H1 (cell line): ENCODE results near the gene PFDN5. TPM values are rescaled to one million over a fixed set of nuclear protein-coding genes. Genes with fewer than 3 reads are reported as not detected.

Experiments
- CTCF ChIA-PET: fragments of 300-600 bp; sonication (Branson Sonifier 250); formaldehyde crosslinking; loops from one replicate; lab custom pipeline; 2021; ENCODE audit not compliant: partially characterized antibody; lab: Charles Lee
- POLR2A ChIA-PET: fragments of 300-600 bp; sonication (Branson Sonifier 250); formaldehyde crosslinking; loops from one replicate; lab custom pipeline; 2021; ENCODE audit warnings: inconsistent platforms; ENCODE audit not compliant: partially characterized antibody; lab: Charles Lee
- DNase-seq, 2 experiments: peaks; one replicate each; pipeline versions ENCODE4 v3.0.0 to v3.0.0-alpha.2; 2010 to 2022; ENCODE audit warnings: low spot score in 2 of 2, low read depth in 1 of 2, mixed read lengths in 1 of 2
- FAIRE-seq: peaks from 2 replicates; lab custom pipeline; 2011; peaks lifted over from hg19 to GRCh38; lab: Jason Lieb, UNC
- H2AFZ ChIP-seq: 2 replicates; pipeline ENCODE4 v1.8.1; 2012; ENCODE audit warnings: low read length, inconsistent platforms
- H2AK5ac ChIP-seq: 2 replicates; pipeline ENCODE4 v1.6.1; 2013; ENCODE audit warnings: low read depth, low read length
- H2BK120ac ChIP-seq: replicated peaks from 2 replicates; pipeline ENCODE3; 2013; ENCODE audit warnings: low read depth, low read length, inconsistent platforms
- H2BK12ac ChIP-seq: 2 replicates; pipeline ENCODE4 v1.6.1; 2013; ENCODE audit warnings: low read depth, low read length
- H2BK15ac ChIP-seq: 2 replicates; pipeline ENCODE4 v1.6.1; 2013; ENCODE audit warnings: low read length
- H2BK20ac ChIP-seq: 2 replicates; pipeline ENCODE4 v1.6.1; 2013; ENCODE audit warnings: low read length
- H2BK5ac ChIP-seq: 2 replicates; pipeline ENCODE4 v1.6.1; 2013; ENCODE audit warnings: low read depth, low read length
- H3K14ac ChIP-seq: 2 replicates; pipeline ENCODE4 v1.6.1; 2013; ENCODE audit warnings: inconsistent platforms; ENCODE audit not compliant: insufficient read length
- H3K18ac ChIP-seq: 2 replicates; pipeline ENCODE4 v1.6.1; 2013; ENCODE audit warnings: low read length; ENCODE audit errors: extremely low read depth
- H3K23ac ChIP-seq: 2 replicates; pipeline ENCODE4 v1.6.1; 2013; ENCODE audit warnings: inconsistent platforms; ENCODE audit not compliant: insufficient read length
- H3K23me2 ChIP-seq: 2 replicates; pipeline ENCODE4 v1.6.1; 2013; ENCODE audit warnings: low read depth, low read length
- H3K27ac ChIP-seq: 2 replicates; pipeline ENCODE4 v1.6.1; 2011; ENCODE audit warnings: low read depth, low read length, inconsistent platforms
- H3K27me3 ChIP-seq, 4 experiments: replicated peaks in 1 of 4; 1 replicate in 1 of 4; 2 replicates in 3 of 4; pipeline versions ENCODE4 v1.6.1 to v1.8.1; 2011 to 2013; ENCODE audit warnings: low read length in 3 of 4, mild to moderate bottlenecking in 3 of 4, inconsistent platforms in 2 of 4, mixed read lengths in 2 of 4, moderate library complexity in 1 of 4; ENCODE audit not compliant: control insufficient read depth in 3 of 4, insufficient read depth in 3 of 4; ENCODE audit errors: extremely low read depth in 1 of 4
- H3K36me3 ChIP-seq, 4 experiments: 2 replicates each; pipeline versions ENCODE4 v1.6.1 to v1.8.1; 2011 to 2013; ENCODE audit warnings: mild to moderate bottlenecking in 4 of 4, low read length in 3 of 4, moderate library complexity in 2 of 4, control low read depth in 1 of 4, inconsistent platforms in 1 of 4; ENCODE audit not compliant: insufficient read depth in 4 of 4, control insufficient read depth in 2 of 4
- H3K4ac ChIP-seq: replicated peaks from 2 replicates; pipeline ENCODE3; 2013; ENCODE audit warnings: low read length, low read depth, mixed read lengths, inconsistent platforms; ENCODE audit not compliant: insufficient read length
- H3K4me1 ChIP-seq, 4 experiments: replicated peaks in 1 of 4; 1 replicate in 1 of 4; 2 replicates in 3 of 4; pipeline versions ENCODE4 v1.6.1 to v1.8.1; 2011 to 2013; ENCODE audit warnings: low read length in 3 of 4, inconsistent platforms in 2 of 4, mixed read lengths in 1 of 4; ENCODE audit not compliant: insufficient read depth in 4 of 4, control insufficient read depth in 3 of 4
- H3K4me2 ChIP-seq, 2 experiments: 2 replicates each; pipeline versions ENCODE4 v1.6.1 to v1.8.1; 2011 to 2013; ENCODE audit warnings: low read depth in 2 of 2, low read length in 2 of 2, control low read depth in 1 of 2, inconsistent platforms in 1 of 2, mild to moderate bottlenecking in 1 of 2; ENCODE audit not compliant: insufficient read depth in 1 of 2
- H3K4me3 ChIP-seq, 4 experiments: fragments of 200-600, 300-600 bp in 1 of 4; sonication (generic), shearing (Covaris generic), sonication (Bioruptor Twin) in 1 of 4; 2 replicates each; pipeline versions ENCODE4 v1.5.1 to v1.8.1; 2011 to 2016; ENCODE audit warnings: low read length in 4 of 4, low read depth in 3 of 4, control low read depth in 2 of 4, inconsistent platforms in 2 of 4, mild to moderate bottlenecking in 2 of 4, mixed read lengths in 1 of 4, moderate library complexity in 1 of 4; ENCODE audit not compliant: insufficient read depth in 2 of 4; ENCODE audit errors: extremely low read depth in 1 of 4
- H3K56ac ChIP-seq: replicated peaks from 2 replicates; pipeline ENCODE3; 2013; ENCODE audit warnings: low read depth, mild to moderate bottlenecking, mixed read lengths, low read length, inconsistent platforms; ENCODE audit not compliant: insufficient read length
- H3K79me1 ChIP-seq: 2 replicates; pipeline ENCODE4 v1.6.1; 2013; ENCODE audit warnings: low read depth, low read length, control low read depth
- H3K79me2 ChIP-seq, 2 experiments: 2 replicates each; pipeline versions ENCODE4 v1.6.1 to v1.8.1; 2012 to 2013; ENCODE audit warnings: low read length in 2 of 2, mild to moderate bottlenecking in 2 of 2, inconsistent platforms in 1 of 2; ENCODE audit not compliant: insufficient read depth in 2 of 2, control insufficient read depth in 1 of 2
- H3K9ac ChIP-seq, 4 experiments: replicated peaks in 1 of 4; 1 replicate in 1 of 4; 2 replicates in 3 of 4; pipeline versions ENCODE4 v1.6.1 to v1.8.1; 2011 to 2013; ENCODE audit warnings: low read depth in 3 of 4, low read length in 3 of 4, control low read depth in 2 of 4, mild to moderate bottlenecking in 2 of 4, moderate library complexity in 2 of 4, inconsistent platforms in 1 of 4; ENCODE audit errors: extremely low read depth in 1 of 4
- H3K9me3 ChIP-seq, 2 experiments: 2 replicates each; pipeline versions ENCODE4 v1.6.1 to v1.8.1; 2012 to 2013; ENCODE audit warnings: mild to moderate bottlenecking in 2 of 2, moderate library complexity in 2 of 2, control low read depth in 1 of 2, inconsistent platforms in 1 of 2, low read depth in 1 of 2, low read length in 1 of 2, mixed read lengths in 1 of 2; ENCODE audit not compliant: insufficient read depth in 2 of 2
- H4K20me1 ChIP-seq, 2 experiments: replicated peaks in 1 of 2; 2 replicates each; pipeline versions ENCODE3 to v1.8.1; 2011 to 2013; ENCODE audit warnings: inconsistent platforms in 2 of 2, low read length in 2 of 2, mild to moderate bottlenecking in 1 of 2; ENCODE audit not compliant: insufficient read depth in 2 of 2, control insufficient read depth in 1 of 2
- H4K5ac ChIP-seq: 2 replicates; pipeline ENCODE4 v1.6.1; 2013; ENCODE audit warnings: low read length, low read depth, mixed read lengths, inconsistent platforms; ENCODE audit not compliant: insufficient read length
- H4K8ac ChIP-seq: 2 replicates; pipeline ENCODE4 v1.8.0; 2013; ENCODE audit warnings: mild to moderate bottlenecking, moderate library complexity, low read length, inconsistent platforms; ENCODE audit not compliant: insufficient read depth; ENCODE audit errors: extremely low read depth
- H4K91ac ChIP-seq: replicated peaks from 2 replicates; pipeline ENCODE3; 2013; ENCODE audit warnings: low read length, mixed read lengths, inconsistent platforms; ENCODE audit not compliant: insufficient read length
- CBX8 ChIP-seq: fragments of 300-800, 300-1000 bp; sonication (generic); IDR thresholded peaks from 2 replicates; pipeline ENCODE4 v1.7.1; 2016; ENCODE audit warnings: low read depth, low read length, borderline replicate concordance
- CEBPB ChIP-seq: IDR thresholded peaks from 2 replicates; pipeline ENCODE4 v1.6.1; 2012; ENCODE audit warnings: low read depth, low read length
- CTCF ChIP-seq, 3 experiments: IDR thresholded peaks; 1 replicate in 2 of 3; 2 replicates in 1 of 3; pipeline versions ENCODE4 v1.5.1 to v1.6.1; 2011; ENCODE audit warnings: low read length in 3 of 3, mild to moderate bottlenecking in 3 of 3, inconsistent platforms in 2 of 3, low read depth in 1 of 3, moderate library complexity in 1 of 3; ENCODE audit not compliant: insufficient read depth in 1 of 3; ENCODE audit errors: control extremely low read depth in 1 of 3
- EP300 ChIP-seq, 2 experiments: IDR thresholded peaks; 1 replicate in 1 of 2; 2 replicates in 1 of 2; pipeline ENCODE4 v1.6.1; 2011 to 2012; ENCODE audit warnings: low read depth in 2 of 2, low read length in 2 of 2, mild to moderate bottlenecking in 2 of 2, borderline replicate concordance in 1 of 2, inconsistent platforms in 1 of 2, moderate library complexity in 1 of 2
- RXRA ChIP-seq: IDR thresholded peaks from 2 replicates; pipeline ENCODE4 v1.6.1; 2011; ENCODE audit warnings: low read depth, mild to moderate bottlenecking, low read length, moderate library complexity; ENCODE audit not compliant: insufficient read depth
- SIRT6 ChIP-seq: IDR thresholded peaks from one replicate; pipeline ENCODE4 v1.7.1; 2012; ENCODE audit warnings: low read length, inconsistent platforms
- TAF7 ChIP-seq: optimal IDR thresholded peaks from 2 replicates; pipeline ENCODE3; 2011; ENCODE audit warnings: low read depth, mild to moderate bottlenecking, inconsistent platforms, low read length, moderate library complexity, borderline replicate concordance
- TBP ChIP-seq: IDR thresholded peaks from 2 replicates; pipeline ENCODE4 v1.6.1; 2011; ENCODE audit warnings: low read depth, low read length, improper control_type of control experiment
- WGBS, 2 experiments: shearing (Covaris generic) in 1 of 2; methylation state at CpG; one replicate each; pipeline versions ENCODE4 v1.1.6 to v1.1.7; 2013 to 2015; ENCODE audit warnings: low lambda C conversion rate in 2 of 2, mixed read lengths in 2 of 2, inconsistent platforms in 1 of 2, low coverage in 1 of 2, missing lambda C conversion rate in 1 of 2; ENCODE audit not compliant: insufficient replicate concordance in 2 of 2, insufficient coverage in 1 of 2, insufficient read length in 1 of 2; ENCODE audit errors: extremely low coverage in 1 of 2, missing lambda C conversion rate in 1 of 2; 5-methylcytosine and 5-hydroxymethylcytosine counted together
- polyA plus RNA-seq, 7 experiments: library from polyadenylated mRNA; depleted of rRNA in 3 of 7; stranded (reverse) in 5 of 7; unstranded in 2 of 7; fragments of >200 nt in 5 of 7; fragments of 200-250 nt in 2 of 7; gene quantifications; 1 replicate in 5 of 7; 2 replicates in 1 of 7; 4 replicates in 1 of 7; pipeline versions ENCODE4 v1.2.1 to v1.2.3, GENCODE V29; 2011 to 2013; ENCODE audit warnings: missing spikeins in 2 of 7, mixed read lengths in 2 of 7
- total RNA-seq: library from RNA; stranded (reverse); fragmentation: NEBNext Ultra II Directional; extraction: Animal tissue kit (Norgen Biotek cat#: 25700); gene quantifications from 2 replicates; pipeline ENCODE4 v1.2.1, GENCODE V29; 2021
- TF ChIP-seq, protein P1 (sequence below): IDR thresholded peaks from 2 replicates; pipeline ENCODE4 v1.6.1; 2011; ENCODE audit warnings: low read length, improper control_type of control experiment

PFDN5 gene
- total and polyA plus RNA-seq, 2 of the 8 experiments (the other 6 are each of a cell fraction or from before 2014, with no cell fraction given): 290 to 630 TPM

- DNase-seq (no peak), FAIRE-seq (no peak)
- Histone ChIP-seq H2BK120ac (no peak overlapping the region), H3K23me2 (peaks cover 12% of the 10 kb centered on the region), H3K14ac (no peak overlapping the region), H3K36me3 (peaks cover 4 to 25% (median 12%) of the 10 kb centered on the region in 4 experiments; a peak in 6 of 8 replicates), H3K4me3 (no peak overlapping the region), H3K56ac (no peak overlapping the region), H3K4me2 (no peak overlapping the region), H3K27ac (no peak overlapping the region), H4K20me1 (peaks cover 0 to 2% of the 10 kb centered on the region in 2 experiments), H2AFZ (no peak overlapping the region), H2BK15ac (no peak overlapping the region), H3K79me2 (peaks cover 5 to 28% of the 10 kb centered on the region in 2 experiments; a peak in 3 of 4 replicates), H3K9me3 (no peaks in the 10 kb centered on the region), H4K5ac (no peak overlapping the region), H3K27me3 (no peaks in the 10 kb centered on the region), H4K8ac (no peak overlapping the region), H3K4ac (no peak overlapping the region), H3K79me1 (peaks cover 6% of the 10 kb centered on the region), H2BK5ac (no peak overlapping the region), H2BK20ac (no peak overlapping the region), H3K23ac (no peak overlapping the region), H2BK12ac (no peak overlapping the region), H3K4me1 (peaks cover 0 to 5% (median 3%) of the 10 kb centered on the region in 4 experiments; a peak in 5 of 7 replicates), H4K91ac (no peak overlapping the region), H3K9ac (no peak overlapping the region), H3K18ac (no peak overlapping the region), H2AK5ac (no peak overlapping the region)
- 89% methylated on average over 5 of the region's 5 CpGs; no CpG with 5 or more reads in 1 of the 2 experiments for WGBS, 2 experiments
- ChIA-PET POLR2A (interaction anchor here (0.6 to 3.3 kb wide), 8 partner anchors 12 to 101 kb away, joined by 3 to 23 read pairs (median 5); partner anchors contain the start of genes AAAS and ESPL1), CTCF (interaction anchor here (0.8 to 28.3 kb wide), 7 partner anchors 10 to 101 kb away, joined by 3 to 573 read pairs (median 14); partner anchors contain the start of genes AAAS and ITGB7)
- no peak for TF ChIP-seq EP300 (IDR thresholded peaks at IDR 0.05; ENCODE audit: borderline replicate concordance in 1 of 2, low read depth in 2 of 2, low read length in 2 of 2)
- TF ChIP-seq SIRT6: no peak
- TF ChIP-seq CTCF (IDR thresholded peaks at IDR 0.05; ENCODE audit: control extremely low read depth in 1 of 3, insufficient read depth in 1 of 3, low read depth in 1 of 3, low read length in 3 of 3): no peak
- no peak for TF ChIP-seq CEBPB
- TF ChIP-seq CBX8: no peak
- no peak for TF ChIP-seq TBP
- TF ChIP-seq, protein P1, sequence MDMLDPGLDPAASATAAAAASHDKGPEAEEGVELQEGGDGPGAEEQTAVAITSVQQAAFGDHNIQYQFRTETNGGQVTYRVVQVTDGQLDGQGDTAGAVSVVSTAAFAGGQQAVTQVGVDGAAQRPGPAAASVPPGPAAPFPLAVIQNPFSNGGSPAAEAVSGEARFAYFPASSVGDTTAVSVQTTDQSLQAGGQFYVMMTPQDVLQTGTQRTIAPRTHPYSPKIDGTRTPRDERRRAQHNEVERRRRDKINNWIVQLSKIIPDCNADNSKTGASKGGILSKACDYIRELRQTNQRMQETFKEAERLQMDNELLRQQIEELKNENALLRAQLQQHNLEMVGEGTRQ: no peak
- no peak for TF ChIP-seq TAF7
- TF ChIP-seq RXRA: no peak
These were observed 2.8 kb downstream of the PFDN5 start for GRCh38 chr12:53298164-53298563.
